Measurements from ENCODE around the gene COX18. TPM values are rescaled to one million over a fixed set of nuclear protein-coding genes. Genes with fewer than 3 reads are reported as not detected.

COX18 gene
- total RNA-seq, 1 experiment from 2014 or later: 26.9 TPM

GRCh38 chr4:73013310-73013709 is 56.2 kb downstream of the COX18 start (continued):
- TF ChIP-seq IRF1 (CRISPR knock-in tag; IDR thresholded peaks at IDR 0.05) (no peak), ZNF425 (CRISPR knock-in tag; conservative IDR thresholded peaks at IDR 0.05) (no peak), MAX (CRISPR knock-in tag; IDR thresholded peaks at IDR 0.05) (no peak)

- DNase-seq (ENCODE audit: low spot score) (no peak), ATAC-seq (no peak)
- TF ChIP-seq ETV6 (CRISPR knock-in tag; IDR thresholded peaks at IDR 0.05) (no peak), NFYB (CRISPR knock-in tag; conservative IDR thresholded peaks at IDR 0.05; ENCODE audit: low read depth) (no peak), ZSCAN18 (CRISPR knock-in tag; IDR thresholded peaks at IDR 0.05) (no peak), ARID4B (CRISPR knock-in tag; IDR thresholded peaks at IDR 0.05; ENCODE audit: borderline replicate concordance) (no peak), CREM (CRISPR knock-in tag; IDR thresholded peaks at IDR 0.05) (no peak), RELA (CRISPR knock-in tag; IDR thresholded peaks at IDR 0.05; ENCODE audit: borderline replicate concordance) (no peak), ZBTB43 (CRISPR knock-in tag; IDR thresholded peaks at IDR 0.05) (no peak), EMX1 (CRISPR knock-in tag; IDR thresholded peaks at IDR 0.05) (no peak), ZNF423 (CRISPR knock-in tag; IDR thresholded peaks at IDR 0.05) (no peak), ESRRA (CRISPR knock-in tag; IDR thresholded peaks at IDR 0.05; ENCODE audit: borderline replicate concordance) (no peak), JUN (CRISPR knock-in tag; IDR thresholded peaks at IDR 0.05) (no peak), ZNF317 (CRISPR knock-in tag; IDR thresholded peaks at IDR 0.05; ENCODE audit: borderline replicate concordance, low read depth) (no peak), AR (CRISPR knock-in tag; IDR thresholded peaks at IDR 0.05) (no peak), FOXP4 (CRISPR knock-in tag; IDR thresholded peaks at IDR 0.05) (no peak), ZBTB21 (CRISPR knock-in tag; IDR thresholded peaks at IDR 0.05; ENCODE audit: borderline replicate concordance) (no peak), USF1 (CRISPR knock-in tag; IDR thresholded peaks at IDR 0.05) (no peak), GTF2I (CRISPR knock-in tag; conservative IDR thresholded peaks at IDR 0.05) (no peak)
- no peaks in the 10 kb centered on the region; the same call in 1 of the 2 replicates for H3K27me3 Mint-ChIP-seq (ENCODE audit: low read depth)
- H3K27ac Mint-ChIP-seq: no peak overlapping the region
- H3K36me3 Mint-ChIP-seq: no peaks in the 10 kb centered on the region
- no peak overlapping the region for H3K4me3 Mint-ChIP-seq
- POLR2A ChIA-PET: no interaction called here
- peaks cover 4% of the 10 kb centered on the region; the same call in 1 of the 2 replicates for H3K9me3 Mint-ChIP-seq
- no peaks in the 10 kb centered on the region for H3K4me1 Mint-ChIP-seq
- CTCF ChIA-PET: interaction anchor here (1.0 kb wide), 1 partner anchor 507 kb away, joined by 3 read pairs; no protein-coding TSS in a partner anchor
These were observed 56.8 kb downstream of the COX18 start for GRCh38 chr4:73012673-73013072.

Data from WTC11 (cell line).